ENCODE results near the gene STUM. TPM values are rescaled to one million over a fixed set of nuclear protein-coding genes. Genes with fewer than 3 reads are reported as not detected.

The STUM gene
- total RNA-seq, 1 experiment from 2014 or later: 0.11 TPM

DNA sequence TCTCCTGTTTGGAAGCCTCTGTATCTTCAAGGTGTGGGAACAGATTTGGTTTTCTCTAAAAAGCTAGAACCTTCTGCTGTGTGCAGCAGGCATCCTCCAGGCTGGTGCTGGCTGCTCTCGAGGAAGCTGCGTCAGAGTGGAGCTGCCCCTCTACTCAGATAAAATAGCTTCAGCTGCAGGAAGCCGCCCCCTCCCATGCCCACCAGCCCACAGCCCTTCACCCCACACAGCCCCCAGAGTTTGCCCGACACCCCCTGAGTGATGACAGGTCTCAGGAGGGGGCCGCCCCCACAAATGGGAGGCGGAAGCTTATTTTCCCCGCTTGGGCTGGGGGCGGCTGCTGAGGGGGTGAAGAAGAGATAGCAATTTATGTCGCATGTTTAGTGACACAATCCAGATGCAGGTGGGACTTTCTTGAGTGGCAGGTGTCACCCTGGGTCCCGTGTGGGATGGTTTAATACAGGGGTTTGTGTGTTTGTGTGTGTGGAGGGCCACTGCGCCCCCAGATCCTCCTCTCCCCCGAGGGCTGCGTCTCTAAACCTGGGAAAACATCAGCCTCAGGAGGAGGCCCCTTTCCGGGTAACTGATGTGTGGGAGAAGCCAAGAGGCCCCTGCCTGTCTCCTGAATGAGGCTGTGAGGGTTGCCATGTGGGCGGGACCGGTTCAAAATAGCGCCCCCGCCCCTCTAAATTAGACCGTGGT lies 55.4 kb downstream of the STUM start:
- Histone ChIP-seq H4K5ac (ENCODE audit: insufficient read length, low read depth, low read length) (no peak overlapping the region), H4K8ac (replicated peaks; ENCODE audit: insufficient read length, low read depth, low read length) (no peak overlapping the region), H2BK120ac (ENCODE audit: low read depth, low read length, poor library complexity, severe bottlenecking) (no peak overlapping the region), H3K27ac (ENCODE audit: insufficient read length, low read depth, low read length) (no peak overlapping the region), H2AK5ac (ENCODE audit: insufficient read length, low read length) (no peak overlapping the region), H3K4me2 (ENCODE audit: insufficient read depth, insufficient read length, low read length) (no peak overlapping the region), H2BK12ac (ENCODE audit: insufficient read length, low read depth, low read length) (no peak overlapping the region), H3K23ac (ENCODE audit: insufficient read length, low read depth, low read length) (no peak overlapping the region), H3K4me1 (ENCODE audit: insufficient read depth, low read length) (no peaks in the 10 kb centered on the region; the same call in 1 of the 2 replicates), H3K23me2 (ENCODE audit: insufficient read length, low read depth, low read length, poor library complexity, severe bottlenecking) (no peaks in the 10 kb centered on the region), H3K79me1 (ENCODE audit: insufficient read depth, low read depth, low read length, poor library complexity, severe bottlenecking) (no peaks in the 10 kb centered on the region), H4K20me1 (ENCODE audit: control insufficient read depth, insufficient read depth, insufficient read length) (no peaks in the 10 kb centered on the region), H2BK15ac (ENCODE audit: low read depth, low read length) (no peak overlapping the region), H3K18ac (ENCODE audit: insufficient read length, low read depth, low read length) (no peak overlapping the region), H2BK20ac (ENCODE audit: low read depth, low read length, poor library complexity, severe bottlenecking) (no peak overlapping the region), H3K56ac (ENCODE audit: insufficient read length, low read depth, low read length) (no peak overlapping the region), H4K91ac (ENCODE audit: insufficient read length, low read depth, low read length) (no peak overlapping the region), H3K9me3 (ENCODE audit: control insufficient read depth, low read depth, low read length) (no peaks in the 10 kb centered on the region), H3K14ac (ENCODE audit: insufficient read depth, low read length) (no peak overlapping the region), H3K9ac (ENCODE audit: extremely low read depth, insufficient read length, low read length) (no peak overlapping the region), H2BK5ac (ENCODE audit: insufficient read length, low read length) (no peak overlapping the region), H3K27me3 (ENCODE audit: insufficient read depth, low read length) (no peaks in the 10 kb centered on the region), H2AFZ (ENCODE audit: low read length) (no peak overlapping the region), H3K4ac (ENCODE audit: low read depth, low read length) (no peak overlapping the region), H3K79me2 (ENCODE audit: insufficient read depth, low read length) (no peaks in the 10 kb centered on the region), H3T11ph (ENCODE audit: low read length) (no peak overlapping the region)
- Mint-ChIP-seq H3K9me3 (no peaks in the 10 kb centered on the region), H3K27ac (peak overlapping the region in 1 of 3 experiments; percentile 2; a peak in 2 of 7 replicates), H3K4me3 (no peak overlapping the region), H3K36me3 (ENCODE audit: insufficient read depth in 1 of 3, low read depth in 3 of 3) (no peaks in the 10 kb centered on the region), H3K4me1 (peaks cover 29 to 53% of the 10 kb centered on the region in 2 experiments), H3K27me3 (ENCODE audit: low read depth) (no peaks in the 10 kb centered on the region; the same call in 1 of the 2 replicates)
- TF ChIP-seq, protein P1, sequence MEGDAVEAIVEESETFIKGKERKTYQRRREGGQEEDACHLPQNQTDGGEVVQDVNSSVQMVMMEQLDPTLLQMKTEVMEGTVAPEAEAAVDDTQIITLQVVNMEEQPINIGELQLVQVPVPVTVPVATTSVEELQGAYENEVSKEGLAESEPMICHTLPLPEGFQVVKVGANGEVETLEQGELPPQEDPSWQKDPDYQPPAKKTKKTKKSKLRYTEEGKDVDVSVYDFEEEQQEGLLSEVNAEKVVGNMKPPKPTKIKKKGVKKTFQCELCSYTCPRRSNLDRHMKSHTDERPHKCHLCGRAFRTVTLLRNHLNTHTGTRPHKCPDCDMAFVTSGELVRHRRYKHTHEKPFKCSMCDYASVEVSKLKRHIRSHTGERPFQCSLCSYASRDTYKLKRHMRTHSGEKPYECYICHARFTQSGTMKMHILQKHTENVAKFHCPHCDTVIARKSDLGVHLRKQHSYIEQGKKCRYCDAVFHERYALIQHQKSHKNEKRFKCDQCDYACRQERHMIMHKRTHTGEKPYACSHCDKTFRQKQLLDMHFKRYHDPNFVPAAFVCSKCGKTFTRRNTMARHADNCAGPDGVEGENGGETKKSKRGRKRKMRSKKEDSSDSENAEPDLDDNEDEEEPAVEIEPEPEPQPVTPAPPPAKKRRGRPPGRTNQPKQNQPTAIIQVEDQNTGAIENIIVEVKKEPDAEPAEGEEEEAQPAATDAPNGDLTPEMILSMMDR (conservative IDR thresholded peaks at IDR 0.05): no peak
- no peak for DNase-seq
- WGBS (ENCODE audit: extremely low coverage, insufficient read length, low lambda C conversion rate): no CpG with 5 or more reads among the region's 19 CpGs

Data from H9 (cell line).